Body of pancreas (tissue), 4 donors: Measurements from ENCODE around the gene PANK1. TPM values are rescaled to one million over a fixed set of nuclear protein-coding genes. Genes with fewer than 3 reads are reported as not detected.
A peak's percentile ranks its signal among the peaks of the same experiment; 100 is the strongest.

ENCODE experiments used
- ATAC-seq: fragments of 150-250 bp; one replicate; pipeline ENCODE4 v1.9.1; 2016
- DNase-seq, 4 donors: peaks; one replicate each; pipeline ENCODE4 v3.0.0-alpha.2; 2019
- H3K27ac ChIP-seq, 4 donors: fragments of 200-600 bp; sonication (generic); 1 replicate in 3 of 4; 2 replicates in 1 of 4; pipeline versions ENCODE4 v1.5.1 to v1.6.1; 2016 to 2019; ENCODE audit warnings: mild to moderate bottlenecking in 1 of 4, mixed read lengths in 1 of 4, moderate library complexity in 1 of 4
- H3K27me3 ChIP-seq, 2 donors: fragments of 200-600 bp; sonication (generic); one replicate each; pipeline ENCODE4 v1.6.0; 2016; ENCODE audit warnings: mild to moderate bottlenecking in 1 of 2
- H3K36me3 ChIP-seq, 2 donors: fragments of 200-600 bp; sonication (generic); replicated peaks in 1 of 2; 2 replicates each; pipeline ENCODE4 v1.5.1; 2016; ENCODE audit warnings: low read depth in 2 of 2; ENCODE audit not compliant: insufficient read depth in 1 of 2
- H3K4me1 ChIP-seq: fragments of 200-600 bp; sonication (generic); one replicate; pipeline ENCODE4 v1.6.0; 2016
- H3K4me3 ChIP-seq, 2 donors: fragments of 200-600 bp; sonication (generic); 1 replicate in 1 of 2; 2 replicates in 1 of 2; pipeline ENCODE4 v1.5.1; 2016 to 2019
- H3K9me3 ChIP-seq, 3 donors: fragments of 200-600 bp; sonication (generic); 1 replicate in 2 of 3; 2 replicates in 1 of 3; pipeline ENCODE4 v1.5.1; 2016
- CTCF ChIP-seq, 7 experiments: fragments of 450-650 bp in 4 of 7; fragments of 200-600 bp in 3 of 7; sonication (generic) in 3 of 7; IDR thresholded peaks; one replicate each; pipeline ENCODE4 v1.5.1; 2016 to 2019; ENCODE audit warnings: antibody characterized with exemption in 7 of 7
- POLR2A ChIP-seq, 3 donors: fragments of 450-650 bp; IDR thresholded peaks; one replicate each; pipeline ENCODE4 v1.6.1; 2016; ENCODE audit warnings: antibody characterized with exemption in 3 of 3, mild to moderate bottlenecking in 2 of 3
- WGBS, 2 donors: methylation state at CpG; one replicate each; pipeline ENCODE4 v1.1.5; 2017; 5-methylcytosine and 5-hydroxymethylcytosine counted together
- intact Hi-C: fragments of 100-400 bp; cut with DNase I; formaldehyde crosslinking; loops from one replicate; pipeline ENCODE4 v1.15.1; 2023
- total RNA-seq, 2 donors: library from RNA; depleted of rRNA; stranded (reverse); fragments of >200 nt; gene quantifications; one replicate each; pipeline ENCODE4 v1.1.0, GENCODE V29; 2016

PANK1 gene
- total RNA-seq, 2 donors from 2014 or later, result 2.6 to 3.0 TPM

DNA sequence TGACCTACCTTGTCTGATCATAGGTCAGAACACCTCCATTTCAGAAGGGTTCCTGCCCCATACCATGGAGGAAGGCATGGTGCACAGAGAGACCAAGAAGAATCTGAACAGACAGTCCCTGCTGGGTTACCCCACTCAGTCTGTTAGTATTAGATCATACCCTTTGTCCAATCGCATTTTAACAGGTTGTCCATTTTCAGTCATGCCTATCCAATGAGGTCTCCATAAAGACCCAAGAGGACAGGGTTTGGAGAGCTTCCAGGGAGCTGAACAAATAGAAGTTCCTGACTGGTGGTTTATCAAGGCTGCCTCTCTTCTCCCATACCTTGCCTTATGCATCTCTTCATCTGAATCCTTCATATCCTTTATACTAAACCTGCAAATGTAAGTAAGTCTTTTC lies 88.4 kb downstream of the PANK1 start:
- WGBS, 2 donors, result 67 to 80% methylated on average over 1 of the region's 1 CpG
- peaks cover 26% of the 10 kb centered on the region for H3K4me1 ChIP-seq
- no peak for TF ChIP-seq CTCF (IDR thresholded peaks at IDR 0.05)
- peak in 1 of 3 donors; percentile 37 for TF ChIP-seq POLR2A (IDR thresholded peaks at IDR 0.05)
- H3K27me3 ChIP-seq, result no peaks in the 10 kb centered on the region
- no peak overlapping the region for H3K27ac ChIP-seq
- no peaks in the 10 kb centered on the region for H3K9me3 ChIP-seq
- ATAC-seq, result peak; percentile 58
- intact Hi-C loops, result no loop called here
- H3K36me3 ChIP-seq, result no peaks in the 10 kb centered on the region
- H3K4me3 ChIP-seq, result no peak overlapping the region
- DNase-seq, result peak in 1 of 4 donors; percentile 43

DNA sequence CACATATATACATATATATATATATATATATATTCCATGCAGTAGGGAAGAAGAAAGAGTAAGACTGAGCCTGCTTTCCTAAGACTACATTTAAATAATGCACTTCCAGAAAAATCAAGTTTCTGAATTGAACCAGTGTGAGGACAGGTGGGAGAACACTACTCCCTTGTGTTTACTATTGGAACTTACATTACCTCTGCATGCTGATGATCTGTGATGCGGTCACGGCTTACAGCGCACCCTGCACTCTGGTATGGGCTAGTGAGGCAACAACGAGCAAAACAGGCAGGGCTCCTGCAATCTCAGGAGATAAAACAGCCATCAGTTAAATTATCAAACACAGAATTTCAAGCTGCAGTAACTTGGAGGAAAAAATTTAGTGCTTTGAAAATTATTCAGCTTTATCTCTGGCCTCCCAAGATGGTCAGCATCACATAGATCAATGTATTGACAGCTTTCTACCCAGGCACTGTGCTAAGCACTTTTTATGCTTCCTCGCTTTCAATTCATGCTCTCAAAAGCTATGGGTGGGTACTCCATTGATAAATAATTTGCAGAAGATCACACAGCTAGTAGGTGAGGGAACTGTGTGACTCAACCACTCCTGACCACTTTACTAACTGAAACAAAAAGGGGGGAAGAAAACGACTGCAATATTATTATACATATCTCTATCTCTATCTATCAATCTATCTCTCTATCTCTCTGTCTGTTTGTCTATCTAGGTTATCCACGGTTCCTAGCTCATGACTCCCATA lies 89.2 kb downstream of the PANK1 start:
- H3K27me3 ChIP-seq, result no peaks in the 10 kb centered on the region
- DNase-seq (peak in 2 of 4 donors; percentile 26 to 41), ATAC-seq (peak; percentile 56)
- intact Hi-C loops, result no loop called here
- peaks cover 28% of the 10 kb centered on the region for H3K4me1 ChIP-seq
- H3K9me3 ChIP-seq, result no peaks in the 10 kb centered on the region
- 65 to 73% methylated on average over 7 of the region's 7 CpGs for WGBS, 2 donors
- H3K4me3 ChIP-seq, result no peak overlapping the region
- H3K27ac ChIP-seq, result no peak overlapping the region
- TF ChIP-seq POLR2A (IDR thresholded peaks at IDR 0.05) (no peak), CTCF (IDR thresholded peaks at IDR 0.05) (peak in 4 of 7 experiments; percentile 29 to 44 (median 36))
- H3K36me3 ChIP-seq, result no peaks in the 10 kb centered on the region

DNA sequence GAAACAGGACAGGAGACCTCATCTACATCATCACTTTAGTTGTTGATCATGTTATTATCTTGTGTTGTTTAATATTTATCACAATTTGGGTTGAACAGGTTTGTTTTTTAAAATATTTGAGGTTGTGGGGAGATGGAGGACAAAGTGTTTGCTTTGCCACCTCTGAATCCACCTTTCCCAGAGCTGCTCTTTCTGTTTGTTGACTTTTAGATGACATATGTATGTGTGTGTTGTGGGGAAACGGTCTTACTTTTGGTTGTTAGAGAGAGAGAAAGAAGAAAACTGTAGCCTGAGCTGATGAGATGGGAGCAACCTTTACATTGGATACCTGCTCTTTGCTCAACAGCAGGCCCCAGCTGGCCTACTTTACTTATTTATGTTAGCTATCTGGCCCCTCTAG lies 90.6 kb downstream of the PANK1 start:
- H3K4me3 ChIP-seq, result no peak overlapping the region
- no peaks in the 10 kb centered on the region for H3K27me3 ChIP-seq
- TF ChIP-seq POLR2A (IDR thresholded peaks at IDR 0.05) (no peak), CTCF (IDR thresholded peaks at IDR 0.05) (no peak)
- no peaks in the 10 kb centered on the region for H3K36me3 ChIP-seq
- DNase-seq (no peak), ATAC-seq (no peak)
- peak overlapping the region in 2 of 4 donors; percentile 21 to 67 for H3K27ac ChIP-seq
- H3K9me3 ChIP-seq, result no peaks in the 10 kb centered on the region
- 47 to 77% methylated on average over 1 of the region's 1 CpG for WGBS, 2 donors
- peaks cover 35% of the 10 kb centered on the region for H3K4me1 ChIP-seq
- intact Hi-C loops, result no loop called here

DNA sequence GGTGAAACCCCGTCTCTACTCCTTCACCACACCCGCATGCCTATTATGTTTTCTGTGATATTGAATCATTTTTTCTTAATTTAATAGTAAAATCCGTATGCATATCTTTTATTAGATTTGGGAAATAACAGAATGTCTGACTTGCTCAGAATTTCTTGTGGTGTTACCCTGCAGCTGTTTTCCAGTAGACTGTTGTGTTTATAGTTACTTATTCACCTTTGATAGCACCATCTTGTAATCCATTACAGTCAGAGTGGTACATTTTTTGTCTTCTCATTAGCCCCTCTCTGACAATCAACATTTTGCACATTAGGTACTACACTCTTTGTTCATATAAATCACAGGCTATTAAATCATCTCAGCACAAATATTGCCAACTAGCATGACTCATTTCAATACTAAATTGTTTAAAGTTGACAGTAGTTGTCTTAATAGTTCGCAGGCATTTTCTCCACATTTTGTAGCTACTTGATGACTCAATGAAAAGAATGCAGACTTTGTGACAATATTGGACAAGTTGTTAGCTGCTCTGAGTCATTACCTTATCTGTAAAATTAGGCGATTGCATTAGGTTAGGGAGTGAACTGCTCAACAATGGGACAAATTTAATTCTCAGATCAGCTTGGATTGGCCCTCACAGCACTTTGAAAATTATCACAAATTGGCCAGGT lies 91.8 kb downstream of the PANK1 start:
- H3K9me3 ChIP-seq, result no peaks in the 10 kb centered on the region
- peaks cover 45% of the 10 kb centered on the region for H3K4me1 ChIP-seq
- H3K27me3 ChIP-seq, result no peaks in the 10 kb centered on the region
- no peaks in the 10 kb centered on the region for H3K36me3 ChIP-seq
- no peak overlapping the region for H3K4me3 ChIP-seq
- peak in 1 of 4 donors; percentile 30 for DNase-seq
- 51 to 54% methylated on average over 5 of the region's 5 CpGs for WGBS, 2 donors
- TF ChIP-seq POLR2A (IDR thresholded peaks at IDR 0.05), result no peak
- no peak for TF ChIP-seq CTCF (IDR thresholded peaks at IDR 0.05)
- H3K27ac ChIP-seq, result peak overlapping the region; percentile 29 to 67 (median 44)
- intact Hi-C loops, result no loop called here
- ATAC-seq, result peak; percentile 84
